ENCODE data around the gene FRK.
"Not testable (repeated sequence)": the region's sequence is repeated elsewhere in the genome, so short reads cannot be mapped to it uniquely, and the experiment has no call there.

FRK gene

DNA sequence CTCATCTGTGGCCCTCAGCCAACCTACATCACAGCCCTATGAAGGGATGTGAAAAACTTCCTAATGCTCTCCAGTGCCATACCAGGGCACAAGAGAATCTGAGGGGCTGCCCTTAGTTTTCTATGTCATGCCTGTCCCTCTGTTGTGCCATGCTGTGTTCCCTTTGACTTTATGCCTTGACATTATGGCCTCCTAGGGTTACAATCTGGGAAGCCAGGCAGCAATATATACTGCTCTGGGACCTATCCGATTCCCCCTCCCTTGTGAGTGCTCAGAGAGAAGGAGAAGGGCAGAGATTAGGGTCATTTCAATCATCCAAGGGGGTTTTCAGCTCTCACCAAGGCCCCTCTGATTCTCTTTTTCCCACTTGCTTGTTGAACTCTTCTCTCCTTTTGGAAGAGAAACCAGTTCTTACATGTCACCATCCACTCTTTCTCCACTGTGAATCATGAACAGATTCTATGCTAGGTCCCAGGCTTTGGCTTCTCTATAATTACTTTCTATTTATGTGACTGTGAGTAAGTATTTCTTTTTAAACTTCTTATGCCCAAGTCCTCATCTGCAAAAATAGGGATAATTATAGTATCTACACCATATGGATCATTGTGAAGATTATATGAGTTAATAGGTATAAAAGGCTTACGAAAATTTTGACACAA is 14.2 kb upstream of the FRK start:
- no peak for DNase-seq

DNA sequence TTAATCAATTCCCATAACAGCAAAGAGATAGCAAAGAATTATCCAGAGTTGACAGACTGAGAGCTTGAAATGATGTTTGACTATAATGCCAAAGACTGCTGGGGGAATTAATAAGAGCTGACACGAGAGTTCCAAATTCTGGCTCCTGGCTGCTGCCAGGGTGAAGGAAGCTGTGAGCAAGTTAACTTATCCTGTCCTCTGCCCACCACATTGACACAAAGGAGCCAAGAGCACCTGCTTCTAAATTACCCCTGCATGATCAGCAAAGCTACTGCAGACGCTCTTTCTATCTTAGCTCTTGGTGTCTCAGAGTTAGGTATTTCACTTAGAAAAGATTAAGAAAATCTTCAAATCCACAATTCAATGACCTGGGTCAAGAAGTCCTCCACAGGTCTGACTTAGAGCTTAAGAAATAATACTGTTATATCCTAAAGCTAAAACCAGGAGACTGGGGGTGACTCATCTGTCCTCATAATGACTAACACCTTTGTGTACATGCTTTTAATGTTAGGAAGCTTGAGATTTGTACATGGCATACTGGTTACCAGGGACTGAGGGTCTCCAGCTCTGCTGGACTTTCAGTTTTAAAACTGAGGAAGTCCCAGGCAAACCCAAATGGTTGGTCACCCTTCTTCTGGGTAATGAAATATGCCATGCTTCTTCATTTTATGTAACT is 13.2 kb upstream of the FRK start:
- no peak for DNase-seq

DNA sequence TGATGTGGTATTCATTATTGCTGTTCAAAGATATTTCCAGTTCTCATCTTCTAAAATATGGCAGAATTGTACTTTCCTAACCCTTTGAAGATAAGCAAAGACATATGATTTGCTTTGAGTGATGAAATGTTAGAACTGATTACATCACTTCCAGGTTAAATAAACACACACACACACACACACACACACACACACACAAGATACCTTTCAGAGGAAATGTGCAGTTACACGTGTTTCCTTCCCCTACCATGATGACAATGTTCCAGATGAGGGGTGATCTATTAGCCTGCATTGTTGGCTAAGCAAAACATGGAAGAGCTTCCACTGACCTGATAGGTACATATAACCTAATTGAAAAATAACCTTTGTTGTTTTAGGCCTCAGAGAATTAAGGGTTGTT is 11.7 kb upstream of the FRK start:
- DNase-seq, result no peak

DNA sequence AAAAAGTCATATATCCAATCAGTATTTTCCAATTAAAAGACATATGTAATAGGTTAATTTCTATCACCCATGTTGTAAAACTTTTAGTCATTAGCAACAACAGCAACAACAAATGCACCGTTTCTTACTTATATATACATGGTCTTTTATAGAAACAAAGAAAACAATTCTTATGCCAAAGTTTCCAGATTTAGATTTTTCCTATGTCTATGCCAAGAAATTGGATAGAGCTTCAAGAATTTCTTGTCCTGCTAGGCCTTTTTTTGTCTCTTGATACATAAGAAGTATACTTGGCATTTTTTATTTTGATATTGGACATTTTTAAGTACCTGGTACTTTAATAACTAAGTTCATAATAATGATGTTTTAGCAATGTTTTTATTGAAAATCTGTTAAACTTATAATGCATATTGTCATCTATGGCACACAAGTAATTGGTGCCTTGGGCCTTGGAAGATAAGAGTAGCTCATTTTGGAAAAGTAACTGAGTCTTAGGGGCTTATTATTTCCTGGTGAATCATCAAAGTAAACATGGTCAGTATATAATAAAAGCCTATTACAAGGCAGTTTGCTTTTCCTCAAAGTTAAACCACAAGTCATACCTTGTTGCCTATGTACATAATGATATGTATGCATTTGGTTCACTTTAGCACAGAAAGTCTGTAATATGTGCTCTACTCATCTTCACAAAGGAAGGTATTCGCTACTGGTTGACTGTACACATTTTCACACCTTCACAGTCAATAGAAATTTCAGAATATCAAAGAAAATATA is 10.1 kb upstream of the FRK start:
- no peak for DNase-seq

DNA sequence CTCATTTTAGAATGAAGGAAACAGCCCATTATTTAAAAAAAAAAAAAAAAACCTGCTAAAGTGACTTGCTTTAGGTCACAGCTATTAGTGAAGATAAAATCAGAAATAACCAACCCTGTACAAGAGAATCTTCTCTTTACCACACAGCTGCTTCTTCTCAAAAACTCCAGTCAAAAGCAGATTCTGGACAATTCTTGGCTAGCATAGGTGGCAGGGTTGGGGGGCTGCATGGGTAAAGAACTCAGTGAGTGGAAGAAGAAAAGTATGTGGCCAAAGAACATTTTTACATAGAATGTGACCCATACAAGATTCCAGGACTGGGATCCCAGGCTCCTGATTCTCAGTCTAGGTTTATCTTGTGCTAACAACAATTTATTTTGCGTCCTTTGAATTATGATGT is 9.4 kb upstream of the FRK start:
- no peak for DNase-seq

DNA sequence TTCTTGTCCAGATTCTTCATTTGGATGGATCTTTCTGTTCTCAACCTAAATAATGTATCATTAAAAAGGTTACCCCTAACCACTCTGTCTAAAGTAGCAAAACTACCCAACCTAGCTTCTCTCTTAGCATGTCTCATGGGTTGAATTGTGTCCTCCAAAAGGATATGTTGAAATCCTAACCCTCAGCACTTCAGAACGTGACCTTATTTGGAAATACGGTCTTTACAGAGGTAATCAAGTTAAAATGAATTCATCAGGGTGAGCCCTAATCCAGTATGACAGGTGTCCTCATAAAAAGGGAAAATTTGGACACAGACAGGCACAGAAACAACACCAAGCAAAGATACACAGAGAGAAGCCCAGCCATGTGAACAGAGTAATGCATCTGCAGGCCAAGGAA is 6.1 kb upstream of the FRK start:
- DNase-seq, result no peak

DNA sequence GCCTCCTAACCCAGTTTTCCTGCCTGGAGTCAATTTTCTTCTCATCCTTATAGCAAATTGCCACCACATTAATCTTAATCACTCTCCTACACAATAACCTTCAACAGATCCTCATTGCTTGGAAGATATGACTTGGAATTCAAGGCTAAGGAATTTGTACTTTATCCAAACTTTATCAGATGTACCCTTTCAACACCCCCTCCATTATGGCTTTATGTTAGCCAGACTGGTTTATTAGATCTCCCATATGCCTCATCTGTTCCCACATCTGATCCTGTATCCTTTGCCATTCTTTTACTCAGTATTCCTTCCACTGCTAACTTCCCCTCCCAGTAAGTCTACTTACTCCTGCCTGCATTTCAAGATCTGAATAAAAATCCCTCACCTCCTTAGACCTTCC is 4.0 kb upstream of the FRK start:
- DNase-seq, result no peak

DNA sequence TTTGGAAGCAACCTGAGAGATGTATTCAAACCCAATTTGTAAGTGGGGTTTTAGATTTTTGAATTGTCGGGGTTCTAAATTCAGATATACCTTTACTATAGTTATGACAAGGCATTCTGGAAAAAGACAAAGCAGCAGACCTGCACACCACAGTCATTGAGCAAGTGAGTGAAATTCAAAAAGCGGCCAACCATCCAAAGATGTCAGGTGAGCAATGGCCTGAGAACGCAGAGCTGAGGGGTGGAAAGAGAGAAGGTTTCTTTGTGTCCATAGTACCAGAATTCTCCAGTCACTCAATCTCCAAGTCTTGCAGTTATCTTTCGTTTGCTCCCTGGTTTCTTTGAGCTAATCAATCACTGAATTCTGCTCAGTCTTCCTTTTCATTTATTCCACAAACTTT is 1.8 kb upstream of the FRK start:
- DNase-seq, result no peak

DNA sequence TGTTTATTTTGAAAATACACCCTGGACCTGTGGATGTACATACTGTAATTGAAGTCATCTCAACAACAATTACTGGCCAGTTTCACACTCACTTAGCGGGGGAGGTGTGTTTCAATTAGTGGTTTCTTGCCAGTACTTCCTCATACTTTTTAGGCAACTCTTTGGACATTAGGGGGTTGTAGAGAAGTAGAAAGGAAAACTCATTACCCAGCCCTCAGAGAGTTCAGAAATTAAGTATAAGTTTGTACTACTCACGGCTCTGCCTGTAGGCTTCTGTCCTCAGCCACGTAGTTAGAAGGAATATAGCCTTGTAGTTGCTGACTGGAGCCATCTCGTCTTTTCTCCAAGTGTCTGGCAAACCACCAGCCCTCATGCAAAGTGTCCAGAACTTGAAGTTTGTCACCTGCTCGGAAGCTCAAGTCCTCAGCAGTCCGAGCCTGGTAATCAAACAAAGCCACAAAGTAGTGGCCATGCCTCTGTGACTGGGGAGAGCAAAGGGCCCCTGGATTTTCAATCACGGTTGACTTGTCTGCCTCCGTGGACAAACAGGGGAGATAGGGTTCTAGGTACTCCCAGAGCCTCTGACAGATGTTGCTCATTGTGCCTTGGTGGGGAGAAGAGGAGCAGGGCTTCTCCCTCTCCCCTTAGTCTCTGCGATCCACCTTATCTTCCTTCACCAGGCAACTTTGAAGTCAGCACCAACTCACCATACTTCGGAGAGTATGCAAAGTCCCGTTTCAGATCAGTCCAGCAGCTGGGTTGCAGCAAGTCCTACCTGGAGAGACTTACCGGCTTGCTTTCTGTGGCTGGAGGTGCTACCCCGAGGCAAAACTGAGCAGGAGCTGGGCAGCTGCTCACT is 749 bp downstream of the FRK start:
- DNase-seq, result no peak

DNA sequence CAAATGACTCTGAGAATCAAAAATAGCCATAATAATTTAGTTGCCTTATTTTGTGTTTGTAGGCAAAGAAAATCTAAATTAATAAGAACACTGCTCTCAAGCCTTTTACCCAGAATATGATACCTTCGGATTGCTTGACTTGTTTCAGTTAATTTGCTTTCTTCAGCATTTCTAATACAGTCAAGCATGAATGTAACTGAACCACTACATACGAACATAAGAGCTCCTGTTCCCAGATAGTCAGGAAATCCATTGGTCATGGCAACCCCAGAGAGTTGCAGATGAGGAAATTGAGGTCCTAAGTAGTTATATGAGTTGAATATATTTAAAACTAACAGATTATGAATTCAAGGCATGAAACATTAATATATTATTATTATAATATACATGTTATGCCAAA is 2.9 kb downstream of the FRK start:
- no peak for DNase-seq

DNA sequence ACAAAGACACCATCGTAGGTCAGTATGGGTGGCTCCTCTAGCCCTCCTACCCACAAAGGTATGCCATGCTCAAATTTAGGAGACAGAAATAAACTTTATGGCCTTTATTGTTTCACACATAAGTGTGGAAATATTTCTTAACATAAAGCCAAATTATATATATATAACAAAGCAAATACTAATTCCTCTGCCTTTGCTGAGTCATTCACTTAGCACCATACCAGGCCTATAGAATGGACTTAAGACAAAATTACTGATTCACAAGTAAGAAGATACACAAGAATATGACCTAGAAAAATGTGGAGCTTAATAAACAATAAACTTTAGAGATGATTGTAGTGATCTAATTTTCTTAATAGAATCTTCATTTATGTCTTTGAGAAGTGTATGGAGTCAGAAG is 5.2 kb downstream of the FRK start:
- no peak for DNase-seq

DNA sequence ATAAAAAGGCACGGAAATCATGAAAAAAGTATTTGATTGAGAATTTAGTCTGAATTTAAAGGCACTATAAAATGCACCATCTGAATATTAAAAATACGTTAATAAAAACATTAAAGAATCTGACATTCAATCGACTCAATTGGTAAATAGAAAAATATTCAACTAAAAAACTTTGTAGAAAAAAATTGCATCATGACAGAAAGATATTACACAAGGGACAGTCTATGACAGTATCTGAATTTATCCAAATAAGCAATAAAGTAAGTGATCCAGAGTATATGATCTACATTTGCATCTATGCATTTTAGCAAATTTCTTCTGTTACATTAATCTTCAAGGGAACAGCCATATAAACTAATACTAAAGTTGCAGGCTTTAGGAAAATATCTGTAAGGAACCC is 9.4 kb downstream of the FRK start:
- no peak for DNase-seq

DNA sequence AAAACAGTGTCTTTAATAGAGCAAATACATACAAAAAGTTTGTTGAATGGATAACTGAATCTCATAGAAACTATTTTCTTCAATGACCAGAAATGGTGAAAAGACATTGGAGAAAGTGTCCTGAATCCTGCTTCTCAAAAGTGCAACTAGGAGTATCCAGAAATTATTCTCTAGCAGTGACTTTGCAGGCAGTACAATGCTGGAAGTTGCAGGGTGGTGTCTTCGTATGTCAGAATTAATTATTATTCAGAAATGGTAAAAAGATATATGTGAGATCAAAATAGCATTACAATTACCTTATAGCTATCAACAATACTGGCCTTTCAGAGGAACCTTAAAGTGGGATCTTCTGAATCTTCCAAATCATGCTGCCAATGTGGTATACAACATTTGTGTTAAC is 10.0 kb downstream of the FRK start:
- DNase-seq, result no peak

DNA sequence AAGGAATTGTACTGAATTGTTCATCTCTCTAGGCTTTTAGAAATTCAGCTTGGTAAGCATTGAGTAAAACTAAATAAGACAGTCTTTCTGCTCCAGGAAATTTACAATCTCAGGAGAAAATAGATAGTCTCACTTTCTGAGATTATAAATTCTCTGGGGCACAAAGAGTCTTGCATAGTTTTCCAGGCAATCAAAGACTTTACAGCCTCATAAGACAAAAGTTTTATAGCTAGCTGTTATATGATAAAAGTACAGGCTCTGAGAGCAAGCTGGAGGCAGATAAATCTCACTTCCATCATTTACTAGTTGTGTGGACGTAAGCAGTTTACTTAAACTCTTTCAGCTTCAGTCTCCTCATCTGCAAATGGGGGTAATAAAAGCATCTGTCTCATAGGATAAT is 11.4 kb downstream of the FRK start:
- DNase-seq, result no peak

DNA sequence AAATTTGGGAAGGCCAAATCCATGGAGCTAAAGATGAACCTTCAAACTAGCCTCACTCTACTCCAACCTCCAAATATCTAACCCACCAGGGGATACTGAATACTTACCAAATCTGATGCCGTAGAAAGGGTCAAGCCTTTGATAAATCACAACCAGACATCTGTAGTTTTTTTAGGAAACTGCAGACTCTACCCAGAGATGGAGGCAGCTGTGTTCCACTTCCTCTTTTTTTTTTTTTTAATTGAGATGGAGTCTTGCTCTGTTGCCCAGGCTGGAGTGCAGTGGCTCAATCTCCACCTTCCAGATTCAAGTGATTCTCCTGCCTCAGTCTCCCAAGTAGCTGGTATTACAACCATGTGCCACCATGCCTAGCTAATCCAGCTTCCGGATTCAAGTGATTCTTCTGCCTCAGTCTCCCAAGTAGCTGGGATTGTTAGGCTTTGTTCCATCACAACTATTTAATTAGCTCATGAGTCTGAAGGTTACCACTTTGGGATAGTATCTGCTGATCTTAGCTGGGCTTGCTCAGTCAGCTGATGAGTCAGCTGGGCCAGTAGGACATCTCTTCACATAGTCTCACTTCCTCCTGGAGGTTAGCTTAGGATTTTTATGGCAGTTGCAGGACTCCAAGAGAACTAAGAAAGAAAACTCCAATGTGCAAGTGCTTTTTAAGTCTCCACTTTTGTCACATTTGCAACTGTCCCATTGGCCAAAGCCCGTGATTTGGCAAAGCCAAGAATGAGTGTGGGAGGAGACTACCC is 13.3 kb downstream of the FRK start:
- DNase-seq, result no peak

DNA sequence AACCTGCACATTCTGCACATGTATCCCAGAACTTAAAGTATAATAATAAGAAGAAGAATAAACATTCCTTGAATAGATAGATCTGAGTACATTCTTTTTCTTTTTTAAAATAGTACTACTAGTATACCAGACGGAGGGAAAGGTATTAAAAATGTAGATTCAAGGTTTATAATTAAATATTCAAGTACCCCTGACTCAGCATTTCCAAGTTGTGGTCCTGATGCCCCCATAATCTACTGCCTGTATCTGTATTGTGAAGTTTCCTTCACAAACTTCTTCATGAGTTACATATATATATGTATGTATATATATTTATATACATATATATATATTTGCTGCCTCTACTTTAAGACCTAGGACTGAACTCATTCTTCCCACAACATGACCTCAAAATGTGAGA is 14.0 kb downstream of the FRK start:
- DNase-seq, result no peak

DNA sequence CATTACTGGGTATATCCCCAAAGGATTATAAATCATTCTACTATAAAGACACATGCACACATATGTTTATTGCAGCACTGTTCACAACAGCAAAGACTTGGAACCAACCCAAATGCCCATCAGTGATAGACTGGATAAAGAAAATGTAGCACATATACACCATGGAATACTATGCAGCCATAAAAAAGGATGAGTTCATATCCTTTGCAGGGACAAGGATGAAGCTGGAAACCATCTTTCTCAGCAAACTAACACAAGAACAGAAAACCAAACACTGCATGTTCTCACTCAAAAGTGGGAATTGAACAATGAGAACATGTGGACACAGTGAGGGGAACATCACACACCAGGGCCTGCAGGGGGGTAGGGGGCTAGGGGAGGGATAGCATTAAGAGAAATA is 14.4 kb downstream of the FRK start:
- not testable (repeated sequence) for DNase-seq

DNA sequence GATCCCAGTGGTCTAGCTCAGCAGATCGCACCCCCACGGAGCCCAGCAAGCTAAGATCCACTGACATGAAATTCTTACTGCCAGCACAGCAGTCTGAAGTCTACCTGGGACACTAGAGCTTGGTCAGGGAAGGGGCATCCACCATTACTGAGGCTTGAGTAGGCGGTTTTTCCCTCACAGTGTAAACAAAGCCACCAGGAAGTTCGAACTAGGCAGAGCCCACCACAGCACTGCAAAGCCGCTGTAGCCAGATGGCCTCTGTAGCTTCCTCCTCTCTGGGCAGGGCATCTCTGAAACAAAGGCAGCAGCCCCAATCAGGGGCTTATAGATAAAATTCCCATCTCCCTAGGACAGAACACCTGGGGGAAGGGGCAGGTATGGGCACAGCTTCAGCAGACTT is 18.8 kb downstream of the FRK start:
- no peak for DNase-seq

DNA sequence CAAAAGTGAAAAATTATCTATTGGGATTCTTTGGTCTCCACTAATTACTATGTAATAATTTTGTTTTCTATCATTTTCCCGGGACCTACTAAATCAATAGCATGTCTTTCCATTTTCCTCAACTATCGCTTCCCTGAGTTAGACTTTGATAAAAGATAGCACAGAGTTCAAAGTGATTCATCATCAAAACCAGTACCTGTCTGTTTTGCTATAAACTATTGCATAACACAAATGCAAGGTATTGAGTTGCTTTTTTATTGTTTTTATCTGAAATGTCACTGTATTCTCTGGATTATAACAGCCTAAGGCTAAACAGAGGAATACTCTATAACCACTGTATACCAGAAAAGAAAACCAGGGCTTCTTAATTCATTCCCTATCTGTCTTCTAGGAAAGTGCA is 19.7 kb downstream of the FRK start:
- DNase-seq, result no peak

DNA sequence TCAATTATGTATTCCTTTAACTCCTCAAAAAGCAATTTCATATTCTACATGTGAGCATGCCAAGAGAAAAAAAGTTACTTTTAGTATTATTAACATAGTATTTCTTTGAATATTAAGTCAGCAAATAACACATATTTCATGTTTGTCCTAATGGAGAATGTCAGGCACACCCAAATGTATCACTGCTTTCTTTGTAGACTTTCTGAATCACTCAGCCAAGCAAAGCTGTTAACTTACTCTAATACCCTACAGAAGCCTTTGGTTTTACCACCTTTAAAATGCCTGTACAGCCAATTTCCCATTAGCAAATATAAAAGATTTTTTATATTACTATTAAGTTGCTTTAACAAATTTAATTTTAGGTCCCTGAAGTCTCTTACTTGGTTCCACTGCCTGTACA is 23.8 kb downstream of the FRK start:
- no peak for DNase-seq

DNA sequence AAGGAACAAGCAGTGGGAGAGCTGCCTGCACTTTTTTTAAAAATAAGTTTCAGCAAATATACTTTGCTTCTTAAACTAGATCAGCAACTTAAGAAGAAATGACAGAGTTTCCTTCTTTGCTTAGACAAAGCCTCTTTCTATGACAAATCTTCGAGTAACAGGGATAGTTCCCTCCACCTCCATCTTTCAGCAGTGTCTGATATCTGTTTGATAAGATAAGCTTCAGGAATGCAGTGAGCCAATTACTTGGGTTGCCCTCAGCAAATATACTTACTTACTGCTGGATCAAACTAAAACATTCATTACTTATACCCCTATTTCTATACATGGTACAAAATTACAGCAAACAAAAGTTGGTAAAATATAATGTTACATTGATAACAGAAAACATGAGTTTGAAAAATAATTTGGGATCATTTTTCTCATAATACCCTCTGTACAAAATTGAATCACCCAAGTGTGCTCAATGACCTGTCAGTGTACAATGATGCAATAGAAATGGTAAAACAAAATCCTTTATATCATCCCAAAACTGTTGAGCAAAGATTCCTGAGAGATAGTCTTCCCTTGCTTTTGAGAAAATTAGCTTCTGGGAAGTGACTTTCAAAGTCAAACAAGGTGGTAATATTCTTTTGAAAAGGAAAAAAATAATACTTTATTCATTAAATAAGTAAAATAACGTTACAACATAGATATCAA is 24.5 kb downstream of the FRK start:
- no peak for DNase-seq

DNA sequence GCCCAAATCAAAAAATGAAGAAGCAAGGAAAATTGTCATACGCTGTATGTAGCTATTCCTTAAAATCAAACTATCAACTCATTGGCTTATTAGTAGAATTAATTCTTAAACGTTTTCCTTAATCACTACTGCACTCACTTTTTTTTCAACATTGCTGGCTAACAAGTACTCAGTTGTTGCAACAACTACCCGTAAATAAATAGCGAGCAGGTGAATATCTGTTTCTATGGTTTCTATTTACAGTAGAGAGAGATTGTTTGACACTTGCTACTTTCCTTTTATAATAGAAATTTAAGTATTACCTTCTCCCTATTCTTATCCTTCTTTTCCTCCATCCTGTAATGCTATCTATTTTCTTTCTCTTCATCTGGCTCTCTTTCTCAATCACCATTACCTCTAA is 25.1 kb downstream of the FRK start:
- DNase-seq, result no peak

All from activated CD4-positive, CD25-positive, alpha-beta regulatory T cell (primary cell).